HG03064 (cell line): ENCODE data around the gene PLA2G12B.
"Not testable (repeated sequence)": the region's sequence is repeated elsewhere in the genome, so short reads cannot be mapped to it uniquely, and the experiment has no call there.

Experiments
- ATAC-seq: cut with Tn5 transposase; IDR thresholded peaks from one replicate; pipeline ENCODE4 v1.9.1; 2021; ENCODE audit warnings: low read depth; ENCODE audit not compliant: unreplicated experiment

Gene PLA2G12B

DNA sequence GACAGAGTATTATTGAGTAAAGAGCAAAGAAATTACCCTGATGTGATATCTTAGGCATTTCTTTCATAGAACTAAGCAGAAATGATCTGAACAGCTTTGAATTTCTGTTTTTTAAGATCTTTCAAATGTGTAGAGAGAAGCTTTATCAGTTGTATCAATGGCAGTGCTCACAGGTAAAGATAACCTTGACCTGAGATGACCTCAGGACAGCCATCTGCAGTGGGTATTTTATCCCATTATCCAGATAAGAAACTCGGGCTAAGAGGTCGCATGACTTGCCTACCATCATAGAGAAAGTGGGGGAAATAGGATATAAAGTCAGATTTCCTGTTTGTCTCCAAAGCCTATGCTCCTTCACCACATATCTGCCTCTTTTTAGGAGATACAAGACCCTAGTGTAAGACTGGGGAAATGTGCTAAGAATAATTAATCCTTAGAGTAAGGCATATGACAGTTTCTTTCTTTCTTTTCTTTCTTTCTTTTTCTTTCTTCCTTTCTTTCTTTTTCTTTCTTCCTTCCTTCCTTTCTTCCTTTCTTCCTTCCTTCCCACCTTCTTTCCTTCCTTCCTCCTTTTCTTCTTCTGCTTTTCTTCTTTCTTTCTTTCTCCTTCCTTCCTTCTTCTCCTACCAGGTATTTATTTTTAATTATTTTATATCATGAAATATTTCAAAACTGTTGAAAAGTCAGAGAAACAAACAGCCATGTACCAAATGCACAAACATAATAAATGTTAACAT lies 10.9 kb downstream of the PLA2G12B start:
- no peak for ATAC-seq

DNA sequence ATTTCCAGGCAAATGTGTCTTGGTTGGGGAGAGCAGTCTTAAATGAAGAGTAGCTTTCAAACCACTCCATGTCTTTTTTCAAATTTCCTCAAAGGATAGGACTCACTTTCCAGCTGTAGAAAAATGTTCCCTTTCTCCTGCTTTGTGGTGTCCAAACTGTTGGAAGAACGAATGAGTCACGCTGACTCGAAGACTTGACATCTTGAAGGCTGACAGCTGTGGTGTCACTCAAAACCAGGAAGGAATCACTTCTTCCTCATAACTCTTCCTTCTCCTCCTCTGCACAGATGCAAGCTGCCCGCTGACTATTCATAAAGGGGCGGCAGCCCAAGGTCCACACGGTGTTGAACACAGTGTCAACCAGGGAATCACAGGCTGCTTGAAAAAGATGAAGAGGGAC lies 19.2 kb downstream of the PLA2G12B start:
- no peak for ATAC-seq

DNA sequence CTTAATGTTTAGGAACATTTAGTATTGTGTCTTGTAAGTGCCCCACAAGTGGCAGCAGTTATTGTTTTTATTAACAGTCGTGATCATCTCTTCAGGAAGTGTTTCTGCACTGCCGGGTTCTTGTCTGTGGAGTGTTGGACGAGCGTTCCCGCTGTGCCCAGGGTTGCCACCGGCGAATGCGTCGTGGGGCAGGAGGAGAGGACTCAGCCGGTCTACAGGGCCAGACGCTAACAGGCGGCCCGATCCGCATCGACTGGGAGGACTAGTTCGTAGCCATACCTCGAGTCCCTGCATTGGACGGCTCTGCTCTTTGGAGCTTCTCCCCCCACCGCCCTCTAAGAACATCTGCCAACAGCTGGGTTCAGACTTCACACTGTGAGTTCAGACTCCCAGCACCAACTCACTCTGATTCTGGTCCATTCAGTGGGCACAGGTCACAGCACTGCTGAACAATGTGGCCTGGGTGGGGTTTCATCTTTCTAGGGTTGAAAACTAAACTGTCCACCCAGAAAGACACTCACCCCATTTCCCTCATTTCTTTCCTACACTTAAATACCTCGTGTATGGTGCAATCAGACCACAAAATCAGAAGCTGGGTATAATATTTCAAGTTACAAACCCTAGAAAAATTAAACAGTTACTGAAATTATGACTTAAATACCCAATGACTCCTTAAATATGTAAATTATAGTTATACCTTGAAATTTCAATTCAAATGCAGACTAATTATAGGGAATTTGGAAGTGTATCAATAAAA lies 22.2 kb downstream of the PLA2G12B start:
- no peak for ATAC-seq

DNA sequence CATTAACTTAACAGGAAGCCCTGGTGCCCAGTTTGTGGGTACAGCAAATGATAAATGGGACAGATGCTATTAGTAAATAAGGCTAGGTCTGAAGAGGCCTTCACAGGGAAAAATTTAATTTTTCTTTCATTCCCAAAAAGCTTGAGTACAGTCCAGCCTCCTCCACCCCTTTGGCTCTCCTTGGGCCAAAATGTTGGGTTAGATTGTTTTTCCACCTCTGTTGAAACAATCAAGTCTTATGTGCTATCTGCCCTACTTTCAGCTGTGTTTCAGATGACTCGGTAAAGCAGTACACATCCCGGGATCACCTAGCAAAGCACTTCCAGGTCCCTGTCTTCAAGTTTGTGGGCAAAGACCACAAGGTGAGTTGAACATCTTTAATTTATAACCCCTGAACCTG lies 24.3 kb downstream of the PLA2G12B start:
- ATAC-seq: no peak

DNA sequence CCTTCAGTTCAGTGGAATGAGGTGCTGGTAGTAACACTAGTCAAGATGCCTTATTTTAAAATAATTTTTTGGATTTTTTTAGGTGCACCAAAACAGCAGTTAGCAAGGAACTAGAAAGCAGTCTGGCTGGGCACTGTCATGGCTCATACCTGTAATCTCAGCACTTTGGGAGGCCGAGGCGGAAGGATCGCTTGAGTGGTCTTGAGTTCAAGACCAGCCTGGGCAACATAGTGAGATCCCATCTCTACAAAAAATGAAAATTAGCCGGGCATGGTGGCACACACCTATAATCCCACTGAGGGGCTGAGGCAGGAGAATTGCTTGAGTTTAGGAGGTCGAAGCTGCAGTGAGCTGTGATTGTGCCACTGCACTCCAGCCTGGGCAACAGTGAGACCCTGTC lies 25.8 kb downstream of the PLA2G12B start:
- ATAC-seq: no peak

DNA sequence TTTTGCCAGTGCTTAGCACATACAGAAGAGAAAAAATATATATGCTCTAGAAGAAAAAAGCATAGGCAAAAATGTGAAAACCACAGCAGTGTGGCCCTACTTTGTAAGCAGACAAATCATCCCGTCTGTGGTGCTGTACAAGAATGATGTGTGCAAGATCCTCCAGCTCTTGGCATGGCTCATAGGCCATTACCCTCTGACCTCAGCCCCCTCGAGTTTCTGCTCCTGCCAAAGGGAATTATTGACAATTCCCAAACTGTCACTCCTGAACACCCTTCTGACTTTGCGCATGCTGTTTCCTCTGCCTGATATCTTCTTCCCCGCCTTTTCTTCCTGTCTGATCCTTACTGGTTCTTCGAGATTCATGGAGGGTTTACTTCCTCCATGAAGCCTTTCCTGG lies 27.1 kb downstream of the PLA2G12B start:
- no peak for ATAC-seq

DNA sequence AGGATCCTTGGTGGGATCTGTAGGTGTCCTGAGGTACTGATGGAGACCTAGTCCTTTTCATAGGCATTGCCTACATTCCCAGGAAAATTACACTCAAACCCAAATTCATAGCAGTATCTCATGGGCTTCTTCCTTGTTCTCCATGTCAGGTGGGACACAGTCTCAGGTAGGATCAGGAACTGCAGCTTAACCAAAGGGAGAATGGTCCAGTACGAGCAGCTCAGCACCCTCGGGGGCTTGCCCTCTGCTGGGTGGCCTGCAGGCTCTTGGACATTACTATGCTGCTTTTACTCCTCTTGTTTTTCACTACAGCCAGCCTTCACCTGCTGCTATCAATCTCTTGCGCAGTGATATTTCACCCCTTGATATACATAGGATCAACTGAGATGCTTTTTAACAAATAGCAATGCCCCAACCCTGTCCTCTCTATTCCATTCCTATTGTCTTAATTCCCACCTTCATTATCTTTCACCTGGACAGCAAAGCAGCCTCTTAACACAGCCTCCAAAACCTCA lies 28.6 kb downstream of the PLA2G12B start:
- ATAC-seq: no peak

DNA sequence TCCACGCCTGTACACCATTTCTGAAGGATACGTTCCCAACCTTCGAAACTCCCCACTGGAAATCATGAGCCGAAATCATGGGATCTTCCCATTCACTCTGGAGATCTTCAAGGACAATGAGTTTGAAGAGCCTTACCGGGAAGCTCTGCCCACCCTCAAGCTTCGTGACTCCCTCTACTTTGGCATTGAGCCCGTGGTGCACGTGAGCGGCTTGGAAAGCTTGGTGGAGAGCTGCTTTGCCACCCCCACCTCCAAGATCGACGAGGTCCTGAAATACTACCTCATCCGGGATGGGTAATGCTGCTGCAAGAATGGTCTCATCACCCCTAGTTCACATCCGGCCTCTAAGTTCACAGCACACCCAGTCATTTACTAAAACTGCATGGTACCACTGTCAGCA lies 30.3 kb downstream of the PLA2G12B start:
- no peak for ATAC-seq

DNA sequence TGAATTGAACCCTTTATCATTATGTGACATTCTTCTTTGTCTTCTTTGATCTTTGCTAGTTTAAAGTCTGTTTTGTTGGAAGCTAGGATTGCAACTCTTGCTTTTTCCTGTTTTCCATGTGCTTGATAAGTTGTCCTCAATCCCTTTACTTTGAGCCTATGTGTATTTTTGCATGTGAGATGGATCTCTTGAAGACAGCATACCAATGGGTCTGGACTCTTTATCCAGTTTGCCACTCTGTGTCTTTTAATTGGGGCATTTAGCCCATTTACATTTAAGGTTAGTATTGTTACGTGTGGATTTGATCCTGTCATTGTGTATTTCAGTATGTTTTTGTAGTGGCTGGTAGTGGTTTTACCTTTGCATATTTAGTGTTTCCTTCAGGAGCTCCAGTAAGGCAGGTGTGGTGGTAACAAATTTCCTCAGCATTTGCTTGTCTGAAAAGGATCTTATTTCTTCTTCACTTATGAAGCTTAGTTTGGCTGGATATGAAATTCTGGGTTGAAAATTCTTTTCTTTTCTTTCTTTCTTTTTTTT lies 33.4 kb downstream of the PLA2G12B start:
- ATAC-seq: not testable (repeated sequence)

DNA sequence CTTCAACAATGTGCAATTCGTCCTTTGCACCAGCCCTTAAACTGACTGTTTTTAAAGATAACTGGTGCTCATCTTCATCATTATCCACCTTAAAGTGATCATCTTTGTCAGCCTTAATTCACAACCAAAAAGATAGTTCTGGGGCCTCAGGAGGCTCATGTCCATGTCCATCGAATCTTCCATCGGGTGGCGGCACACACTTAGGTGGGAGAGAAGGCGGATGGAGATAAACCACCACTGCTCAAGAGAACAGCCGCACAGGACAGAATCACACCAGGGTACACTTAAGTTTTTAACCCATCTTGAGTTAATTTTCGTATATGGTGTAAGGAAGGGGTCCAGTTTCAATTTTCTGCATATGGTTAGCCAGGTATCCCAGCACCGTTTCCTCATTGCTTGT lies 36.3 kb downstream of the PLA2G12B start:
- no peak for ATAC-seq

DNA sequence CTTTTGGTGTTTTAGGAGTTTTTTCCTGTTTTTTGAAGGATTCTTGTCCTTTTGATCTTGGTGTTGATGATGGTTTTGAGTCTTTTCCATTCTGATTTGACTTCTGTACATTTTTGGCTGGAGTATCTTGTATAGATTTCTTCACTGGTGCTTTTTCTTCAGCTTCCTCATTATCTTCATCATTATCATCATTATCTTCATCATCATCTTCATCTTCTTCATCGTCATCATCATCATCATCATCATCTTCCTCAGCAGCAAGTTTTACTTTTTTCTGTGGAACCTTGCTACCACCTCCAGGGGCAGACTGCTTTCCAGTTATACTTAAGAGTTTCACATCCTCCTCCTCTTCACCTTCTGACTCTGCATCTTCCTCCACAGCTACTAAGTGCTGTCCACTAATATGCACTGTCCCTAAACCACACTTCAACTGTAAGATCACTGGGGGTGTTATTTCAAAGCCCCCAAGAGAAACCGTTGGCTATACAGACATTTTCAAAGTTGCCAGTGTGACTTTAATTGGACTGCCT lies 36.7 kb downstream of the PLA2G12B start:
- ATAC-seq: not testable (repeated sequence)

DNA sequence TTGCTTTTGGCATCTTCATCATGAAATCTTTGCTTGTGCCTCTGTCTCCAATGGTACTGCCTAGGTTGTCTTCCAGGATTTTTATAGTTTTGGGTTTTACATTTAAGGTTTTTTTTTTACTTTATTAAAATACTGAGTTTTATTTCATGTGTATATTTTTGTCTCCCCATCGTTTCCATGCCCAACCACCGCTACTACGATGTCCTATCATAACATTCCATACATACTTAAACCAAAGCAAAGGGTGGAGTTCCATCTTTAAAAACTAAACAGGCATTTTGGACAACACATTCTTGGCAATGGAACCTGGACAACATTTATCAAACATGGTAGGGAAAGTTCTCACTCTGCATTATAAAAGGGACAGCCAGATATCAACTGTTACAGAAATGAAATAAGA lies 37.4 kb downstream of the PLA2G12B start:
- ATAC-seq: not testable (repeated sequence)

DNA sequence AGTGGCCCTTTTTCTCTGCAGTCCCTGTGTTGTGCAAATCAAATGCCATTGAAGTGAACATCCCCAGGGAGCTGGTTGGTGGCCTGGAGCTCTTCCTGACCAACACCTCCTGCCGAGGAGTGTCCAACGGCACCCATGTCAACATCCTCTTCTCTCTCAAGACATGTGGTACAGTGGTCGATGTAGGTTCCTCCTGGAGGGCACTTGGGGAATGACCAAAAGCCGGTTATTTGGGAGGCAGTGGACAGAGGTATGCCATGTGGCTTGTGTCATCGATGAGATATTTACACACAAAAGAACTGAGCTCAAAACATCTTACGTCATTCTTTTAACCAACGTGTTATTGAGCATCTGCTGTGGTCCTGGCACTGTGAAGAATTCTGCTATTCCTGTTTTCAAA lies 41.3 kb downstream of the PLA2G12B start:
- no peak for ATAC-seq

DNA sequence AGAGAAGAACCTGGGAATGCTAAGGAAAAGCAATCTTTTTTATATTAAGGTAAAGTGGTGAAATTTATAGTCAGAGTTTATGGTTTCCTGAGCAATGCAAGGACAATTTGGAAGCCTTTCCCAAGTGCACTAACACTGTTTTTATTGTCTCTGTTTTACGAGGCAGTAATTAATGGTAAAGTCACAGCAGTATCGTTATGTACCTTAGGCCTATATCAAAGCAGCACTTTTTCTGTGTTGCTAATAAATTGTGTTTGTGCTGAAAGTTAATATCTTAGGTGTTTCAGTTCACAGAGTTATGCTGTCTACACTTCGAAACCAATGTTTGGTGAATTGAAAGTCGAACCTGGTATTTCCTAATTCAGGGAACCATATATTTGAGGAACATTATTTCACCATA lies 41.9 kb downstream of the PLA2G12B start:
- ATAC-seq: no peak

DNA sequence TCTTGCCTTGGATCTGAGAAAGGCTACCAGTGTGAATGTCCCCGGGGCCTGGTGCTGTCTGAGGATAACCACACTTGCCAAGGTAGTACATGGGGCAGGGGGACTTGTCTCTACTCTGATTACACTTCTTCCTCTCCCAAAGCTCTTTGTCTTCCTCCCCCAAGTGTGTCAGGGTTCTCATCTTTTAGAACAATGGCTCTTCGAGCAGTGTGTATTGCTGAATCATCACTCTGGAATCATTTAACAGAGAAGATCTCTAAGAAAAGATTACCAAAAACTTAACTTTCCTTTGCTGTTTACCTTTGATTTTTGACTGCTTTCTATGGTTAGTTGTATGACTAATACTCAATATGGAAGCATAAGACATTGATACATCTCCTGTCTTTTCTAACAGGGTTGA lies 42.8 kb downstream of the PLA2G12B start:
- no peak for ATAC-seq

DNA sequence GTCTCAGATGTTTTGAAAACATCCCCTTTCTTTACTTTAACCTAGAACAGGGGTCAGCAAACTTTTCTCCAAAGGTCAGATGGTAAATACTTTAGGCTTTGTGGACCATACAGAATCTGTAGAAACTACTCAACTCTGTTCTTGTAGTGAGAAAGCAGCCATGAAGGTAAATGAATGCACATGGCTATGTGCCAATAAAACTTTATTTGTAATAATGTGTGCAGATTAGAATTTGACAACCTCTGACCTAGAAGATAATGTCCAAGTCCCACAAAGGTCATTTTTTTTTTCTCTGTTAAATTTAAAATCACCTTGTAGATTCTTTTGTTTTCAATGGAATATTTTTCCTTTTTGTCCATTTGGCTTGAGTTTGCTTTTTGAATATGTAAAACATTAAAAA lies 43.9 kb downstream of the PLA2G12B start:
- ATAC-seq: no peak

DNA sequence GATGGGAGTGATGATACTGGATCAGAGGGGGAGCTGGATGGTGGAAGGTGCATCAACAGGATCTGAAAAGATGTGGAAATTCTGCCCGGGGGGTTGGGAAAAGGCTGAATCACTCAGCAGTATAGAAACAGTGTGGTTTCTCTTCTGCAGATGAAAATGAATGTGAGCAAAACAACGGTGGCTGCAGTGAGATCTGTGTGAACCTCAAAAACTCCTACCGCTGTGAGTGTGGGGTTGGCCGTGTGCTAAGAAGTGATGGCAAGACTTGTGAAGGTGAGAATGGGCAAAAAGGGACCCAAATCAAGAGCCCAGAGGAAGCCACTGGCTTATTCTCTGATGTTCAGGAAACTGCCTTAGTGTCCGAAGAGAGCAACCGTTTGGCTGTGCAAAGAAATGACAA lies 48.2 kb downstream of the PLA2G12B start:
- no peak for ATAC-seq

DNA sequence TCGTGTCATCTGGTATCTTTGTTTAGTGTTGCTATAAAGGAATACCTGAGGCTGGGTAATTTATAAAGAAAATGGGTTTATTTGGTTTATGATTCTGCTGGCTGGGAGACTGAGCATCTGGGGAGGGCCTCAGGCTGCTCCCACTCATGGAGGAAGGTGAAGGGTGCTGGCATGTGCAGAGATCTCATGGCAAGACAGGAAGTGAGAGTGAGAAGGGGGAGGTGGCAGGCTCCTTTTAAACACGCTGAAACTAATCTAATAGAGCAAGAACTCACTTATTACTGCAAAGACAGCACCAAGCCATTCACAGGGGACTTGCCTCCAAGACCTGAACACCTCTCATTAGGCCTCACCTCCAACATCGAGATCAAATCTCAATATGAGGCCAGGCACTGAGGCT lies 49.8 kb downstream of the PLA2G12B start:
- ATAC-seq: no peak

DNA sequence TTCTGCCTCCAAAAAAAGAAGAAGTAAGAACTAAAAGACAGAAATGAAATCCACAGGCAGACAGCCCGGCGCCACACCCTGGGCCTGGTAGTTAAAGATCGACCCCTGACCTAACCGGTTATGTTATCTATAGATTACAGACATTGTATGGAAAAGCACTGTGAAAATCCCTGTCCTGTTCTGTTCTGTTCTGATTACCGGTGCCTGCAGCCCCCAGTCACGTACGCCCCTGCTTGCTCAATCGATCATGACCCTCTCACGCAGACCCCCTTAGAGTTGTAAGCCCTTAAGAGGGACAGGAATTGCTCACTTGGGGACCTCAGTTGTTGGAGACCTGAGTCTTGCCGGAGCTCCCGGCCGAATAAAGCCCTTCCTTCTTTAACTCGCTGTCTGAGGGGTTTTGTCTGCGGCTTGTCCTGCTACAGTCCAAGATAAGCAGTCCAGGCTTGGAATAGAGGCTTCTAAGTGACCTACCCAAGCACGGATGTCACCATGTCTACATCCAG lies 50.6 kb downstream of the PLA2G12B start:
- ATAC-seq: not testable (repeated sequence)

DNA sequence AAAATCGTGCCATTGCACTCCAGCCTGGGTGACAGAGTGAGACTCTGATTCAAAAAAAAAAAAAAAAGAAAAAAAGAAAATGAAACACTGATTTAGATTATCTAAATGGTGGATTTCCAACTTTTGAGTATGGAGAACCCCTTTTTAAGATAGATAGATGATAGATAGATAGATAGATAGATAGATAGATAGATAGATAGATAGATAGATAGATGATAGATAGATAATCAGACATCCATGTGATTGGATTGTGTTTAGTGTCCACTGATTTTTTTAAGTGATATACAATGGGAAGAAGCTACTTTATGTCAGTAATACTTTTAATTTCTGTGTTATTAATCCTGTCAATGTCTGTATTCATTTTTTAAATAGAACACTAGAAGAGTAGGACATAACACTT lies 55.1 kb downstream of the PLA2G12B start:
- no peak for ATAC-seq

DNA sequence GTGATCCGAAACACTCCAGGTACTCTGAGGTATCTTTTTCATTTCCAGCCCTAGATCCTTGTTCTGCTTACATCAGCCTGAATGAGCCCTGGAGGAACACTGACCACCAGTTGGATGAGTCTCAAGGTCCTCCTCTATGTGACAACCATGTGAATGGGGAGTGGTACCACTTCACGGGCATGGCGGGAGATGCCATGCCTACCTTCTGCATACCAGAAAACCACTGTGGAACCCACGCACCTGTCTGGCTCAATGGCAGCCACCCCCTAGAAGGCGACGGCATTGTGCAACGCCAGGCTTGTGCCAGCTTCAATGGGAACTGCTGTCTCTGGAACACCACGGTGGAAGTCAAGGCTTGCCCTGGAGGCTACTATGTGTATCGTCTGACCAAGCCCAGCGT lies 56.0 kb downstream of the PLA2G12B start:
- ATAC-seq: no peak
